NCI-H1930 (cell line): ENCODE results near the gene DENND2A.

Source experiments
- DNase-seq, 2 experiments: peaks; one replicate each; lab custom pipeline; 2025; lab: John Stamatoyannopoulos, UW

Gene DENND2A

DNA sequence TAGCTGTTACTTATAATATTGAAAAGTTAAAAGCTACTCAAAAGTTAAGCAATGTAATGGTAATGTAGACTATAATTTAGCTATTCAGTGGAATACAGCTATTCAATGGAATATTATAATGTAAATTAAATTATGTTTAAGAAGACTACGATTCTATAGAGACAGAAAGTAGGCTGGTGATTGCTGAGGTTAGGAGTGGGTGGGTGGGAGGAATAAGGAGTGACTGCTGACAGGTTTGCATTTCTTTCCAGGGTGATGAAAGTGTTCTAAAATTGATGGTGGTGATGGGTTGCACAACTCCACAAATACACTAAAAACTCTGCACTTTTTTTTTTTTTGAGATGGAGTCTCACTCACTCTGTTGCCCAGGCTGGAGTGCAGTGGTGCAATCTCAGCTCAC is 21.4 kb downstream of the DENND2A start:
- DNase-seq: no peak

- no peak for DNase-seq
Observed at GRCh38 chr7:140618306-140618705, 22.3 kb downstream of the DENND2A start.

GRCh38 chr7:140617081-140617480 is 23.5 kb downstream of the DENND2A start:
- no peak for DNase-seq

- no peak for DNase-seq
Observed at GRCh38 chr7:140616328-140616727, 24.3 kb downstream of the DENND2A start.

DNA sequence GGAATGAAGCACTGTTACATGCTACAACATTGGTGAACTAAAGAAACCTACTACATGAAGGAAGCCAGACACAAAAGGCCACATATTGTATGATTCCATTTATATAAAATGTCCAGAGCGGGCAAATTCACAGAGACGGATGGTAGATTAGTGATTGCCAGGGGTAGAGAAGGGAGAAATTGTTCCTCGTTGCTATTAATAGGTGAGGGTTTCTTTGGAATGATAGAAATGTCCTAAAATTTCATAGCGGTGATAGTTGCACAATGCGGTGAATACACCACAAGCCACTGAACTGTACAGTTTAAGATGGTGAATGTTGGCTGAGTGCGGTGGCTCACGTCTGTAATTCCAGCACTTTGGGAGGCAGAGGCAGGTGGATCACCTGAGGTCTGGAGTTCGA is 29.0 kb downstream of the DENND2A start:
- DNase-seq: no peak

DNA sequence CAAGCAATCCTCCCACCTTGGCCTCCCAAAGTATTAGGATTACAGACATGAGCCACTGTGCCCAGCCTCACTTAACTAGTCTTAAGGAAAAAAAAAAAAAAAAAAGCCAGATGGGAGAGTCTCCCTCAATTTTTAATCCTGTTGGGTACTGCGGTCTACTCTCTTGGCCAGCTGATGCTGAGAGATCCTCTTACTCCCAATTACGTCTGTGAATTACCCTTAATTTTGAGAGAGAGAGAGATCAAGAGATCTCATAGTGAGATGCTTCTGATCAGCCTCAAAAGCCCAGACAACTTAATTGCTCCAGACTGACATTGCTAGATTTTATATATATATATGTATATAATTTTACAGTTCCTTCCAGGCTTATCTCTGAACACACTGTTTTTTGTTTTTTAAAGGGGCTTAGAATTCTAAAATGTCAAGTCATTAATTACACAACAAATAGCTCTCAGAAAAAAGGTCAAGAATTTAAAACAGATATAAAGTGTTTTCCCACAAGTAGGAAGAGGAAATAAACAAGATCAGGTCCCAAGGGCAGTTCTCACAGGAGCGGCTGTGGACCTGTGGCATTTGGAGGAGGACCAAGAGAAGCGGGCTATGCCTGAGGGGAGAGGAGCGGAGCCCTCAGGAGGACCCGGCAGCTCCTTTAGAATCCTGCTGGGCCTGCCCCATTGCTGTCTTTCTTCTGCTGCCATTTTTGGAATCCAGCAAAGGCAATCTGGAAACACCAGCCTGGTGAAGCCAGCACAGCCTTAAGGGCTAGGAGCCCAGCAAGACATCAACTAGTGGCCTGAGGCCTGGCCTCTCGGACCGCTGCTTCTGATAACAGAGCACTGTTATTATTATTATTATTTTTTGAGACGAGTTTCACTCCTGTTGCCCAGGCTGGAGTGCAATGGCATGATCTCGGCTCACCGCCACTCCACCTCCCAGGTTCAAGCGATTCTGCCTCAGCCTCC is 30.1 kb downstream of the DENND2A start:
- no peak for DNase-seq

GRCh38 chr7:140609646-140610045 is 31.0 kb downstream of the DENND2A start:
- DNase-seq: no peak

GRCh38 chr7:140607441-140607989 is 33.1 kb downstream of the DENND2A start:
- DNase-seq: no peak

GRCh38 chr7:140605337-140605736 is 35.3 kb downstream of the DENND2A start:
- no peak for DNase-seq

GRCh38 chr7:140604760-140605159 is 35.9 kb downstream of the DENND2A start:
- no peak for DNase-seq

GRCh38 chr7:140604076-140604475 is 36.5 kb downstream of the DENND2A start:
- DNase-seq: no peak

DNA sequence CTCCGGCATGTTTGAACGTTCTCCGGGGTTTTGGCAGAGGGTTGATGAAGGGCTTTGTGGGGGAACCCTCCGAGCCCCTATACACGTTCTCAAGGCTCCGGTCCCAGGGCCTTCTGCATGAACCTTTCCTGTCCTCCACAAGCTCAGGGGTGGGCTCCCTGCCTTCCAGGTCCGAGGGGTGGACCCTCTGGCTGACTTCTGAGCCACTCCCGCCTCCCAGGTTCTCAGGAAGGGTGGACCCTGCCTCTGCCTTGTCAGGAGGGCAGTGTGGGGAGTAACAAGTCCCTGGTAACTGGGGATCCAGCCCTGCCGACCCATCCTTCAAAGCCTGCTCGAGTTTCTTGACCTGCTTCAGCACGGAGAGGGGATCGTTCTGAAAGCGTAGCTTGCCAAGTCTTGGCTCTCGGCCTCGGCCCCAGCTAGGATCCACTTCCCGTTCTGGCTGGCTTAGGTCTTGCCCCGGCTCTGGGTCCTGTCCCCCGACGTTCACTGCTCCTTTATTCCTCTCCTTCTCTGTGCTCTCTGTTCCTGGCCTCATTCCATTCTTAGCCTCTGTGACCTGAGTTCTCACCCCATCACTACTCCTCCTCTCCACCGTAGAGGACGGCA is 38.9 kb downstream of the DENND2A start:
- DNase-seq: no peak

DNA sequence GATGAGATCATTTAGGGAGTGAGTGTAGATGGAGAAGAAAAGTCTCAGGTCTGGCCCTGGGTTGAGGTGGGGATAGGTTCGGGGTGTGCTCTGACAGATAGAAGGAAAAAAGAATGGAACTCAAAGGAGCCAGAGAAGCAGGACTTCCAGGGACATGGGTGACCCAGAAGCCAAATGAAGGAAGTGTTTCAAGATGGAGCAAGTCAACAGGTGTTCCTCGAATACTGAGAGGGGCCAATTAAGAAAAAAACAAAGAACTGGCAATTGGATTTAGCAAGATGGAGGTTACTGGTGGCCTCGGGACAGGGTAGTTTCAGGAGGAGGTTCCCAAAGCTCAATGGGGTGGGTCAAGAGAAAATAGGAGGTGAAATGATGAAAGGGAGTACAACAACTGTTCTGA is 40.3 kb downstream of the DENND2A start:
- DNase-seq: no peak

DNA sequence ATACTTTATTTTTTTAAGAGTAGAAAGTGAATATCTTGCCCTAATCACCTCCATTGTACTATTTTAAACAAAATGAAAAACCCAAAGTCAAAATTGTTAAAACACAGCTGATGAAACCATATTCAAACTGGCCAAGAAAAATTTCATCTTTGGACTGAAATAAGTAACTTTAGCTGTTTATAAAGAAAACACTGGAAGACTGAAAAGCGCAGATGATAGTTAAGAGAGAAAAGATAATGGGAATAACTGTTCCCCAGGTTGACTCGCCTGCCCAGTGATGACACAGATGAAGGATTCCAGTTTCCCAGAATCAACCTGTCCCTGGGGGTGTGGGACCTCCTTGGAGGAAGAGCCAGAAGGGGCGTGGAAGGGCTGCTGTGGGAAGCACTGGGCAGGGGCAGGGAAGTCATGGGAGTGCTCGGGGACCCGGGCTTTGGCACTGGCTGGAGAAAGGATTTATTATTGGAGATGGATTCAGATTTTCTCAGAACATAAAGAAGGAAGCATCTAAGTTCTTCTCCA is 43.1 kb downstream of the DENND2A start:
- no peak for DNase-seq

DNA sequence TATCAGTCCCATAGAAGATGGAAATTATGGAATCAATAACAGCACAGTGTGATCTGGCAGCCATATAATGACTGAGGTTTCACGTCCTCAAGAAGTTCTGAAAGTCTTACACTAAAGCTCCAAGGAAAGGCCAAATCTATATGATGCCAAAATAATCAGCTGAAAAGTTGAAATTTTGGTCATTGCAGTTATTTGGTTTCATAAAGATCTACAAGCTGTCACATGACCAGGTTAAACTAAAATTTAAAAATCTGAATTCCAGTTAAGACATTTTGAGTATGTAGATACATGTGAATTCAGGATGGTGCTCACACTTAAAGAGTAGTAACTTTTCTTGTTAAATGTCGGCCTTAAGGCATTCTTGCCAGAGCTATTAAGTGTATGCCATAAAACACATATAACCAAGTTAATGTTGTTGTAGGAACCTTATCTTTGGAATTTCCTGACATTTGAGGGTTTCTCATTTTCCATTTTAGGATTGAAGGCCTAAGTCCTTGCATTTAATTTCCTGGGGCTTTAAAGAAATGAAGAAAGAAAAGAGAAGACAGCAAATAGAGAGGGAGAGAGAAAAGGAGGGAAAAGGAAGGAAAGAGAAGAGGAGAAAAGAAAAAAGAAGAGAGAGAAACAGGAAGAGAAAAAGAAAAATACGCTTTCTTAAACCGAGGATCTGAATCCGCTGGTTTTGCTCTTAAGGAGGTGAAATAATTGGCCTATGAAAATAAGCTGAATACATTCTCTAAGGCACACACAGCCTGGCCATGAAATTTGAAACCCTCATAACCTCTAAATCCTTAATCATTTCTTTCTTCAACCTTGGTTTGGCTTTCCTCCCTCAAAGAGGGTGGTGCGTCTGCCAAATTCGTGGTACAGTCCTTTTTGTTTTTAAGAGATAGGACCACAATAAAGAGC is 43.8 kb downstream of the DENND2A start:
- DNase-seq: no peak

DNA sequence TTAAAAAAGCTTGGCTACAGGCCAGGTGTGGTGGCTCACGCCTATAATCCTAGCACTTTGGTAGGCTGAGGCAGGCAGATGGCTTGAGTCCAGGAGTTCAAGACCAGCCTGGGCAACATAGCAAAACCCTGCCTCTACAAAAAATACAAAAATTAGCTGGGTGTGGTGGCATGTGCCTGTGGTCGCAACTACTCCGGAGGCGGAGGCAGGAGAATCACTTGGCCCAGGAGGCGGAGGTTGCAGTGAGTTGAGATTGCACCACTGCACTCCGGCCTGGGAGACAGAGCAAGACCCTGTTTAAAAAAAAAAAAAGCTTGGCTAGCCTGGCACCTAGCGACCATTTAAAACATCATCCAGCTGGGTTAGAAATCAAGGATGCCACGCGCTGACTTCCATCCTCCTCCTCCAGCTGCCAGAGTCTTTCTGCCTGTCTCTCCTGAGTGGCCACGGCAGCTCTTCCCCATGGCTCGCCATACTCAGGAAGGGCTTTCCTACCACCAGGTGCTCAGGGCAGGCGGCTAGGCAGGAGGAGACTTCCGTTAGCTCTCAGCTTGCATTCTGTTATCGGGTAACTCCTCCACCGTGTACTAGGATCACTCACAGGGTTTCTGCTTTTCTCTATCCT is 45.0 kb downstream of the DENND2A start:
- no peak for DNase-seq

DNA sequence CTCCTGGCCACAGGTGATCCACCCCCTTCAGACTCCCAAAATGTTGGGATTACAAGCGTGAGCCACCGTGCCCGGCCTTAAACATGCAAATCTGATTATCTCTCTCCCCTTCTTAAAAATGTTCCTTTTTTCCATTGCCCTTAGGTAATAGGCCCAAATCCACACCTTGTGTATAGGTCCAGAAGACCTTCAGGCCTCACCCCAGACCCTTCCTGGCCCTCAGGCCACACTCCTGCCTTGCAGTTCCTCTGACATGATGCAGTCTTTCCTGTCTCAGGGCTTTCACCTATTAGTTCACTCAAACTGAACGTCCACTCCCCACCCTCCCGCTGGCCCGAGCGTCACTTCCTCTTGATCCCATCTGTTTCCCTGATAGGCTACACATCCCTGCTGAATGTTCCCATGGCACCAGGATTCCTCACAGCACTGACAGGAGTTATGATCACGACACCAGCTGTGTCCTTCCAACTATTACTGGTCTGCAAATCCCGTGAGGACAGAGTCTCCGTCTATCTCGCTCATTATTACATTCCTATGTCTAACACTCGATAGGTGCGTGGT is 46.4 kb downstream of the DENND2A start:
- no peak for DNase-seq

- DNase-seq: no peak
Observed at GRCh38 chr7:140593672-140593982, 47.0 kb downstream of the DENND2A start.

GRCh38 chr7:140592964-140593671 is 47.5 kb downstream of the DENND2A start:
- DNase-seq: no peak

DNA sequence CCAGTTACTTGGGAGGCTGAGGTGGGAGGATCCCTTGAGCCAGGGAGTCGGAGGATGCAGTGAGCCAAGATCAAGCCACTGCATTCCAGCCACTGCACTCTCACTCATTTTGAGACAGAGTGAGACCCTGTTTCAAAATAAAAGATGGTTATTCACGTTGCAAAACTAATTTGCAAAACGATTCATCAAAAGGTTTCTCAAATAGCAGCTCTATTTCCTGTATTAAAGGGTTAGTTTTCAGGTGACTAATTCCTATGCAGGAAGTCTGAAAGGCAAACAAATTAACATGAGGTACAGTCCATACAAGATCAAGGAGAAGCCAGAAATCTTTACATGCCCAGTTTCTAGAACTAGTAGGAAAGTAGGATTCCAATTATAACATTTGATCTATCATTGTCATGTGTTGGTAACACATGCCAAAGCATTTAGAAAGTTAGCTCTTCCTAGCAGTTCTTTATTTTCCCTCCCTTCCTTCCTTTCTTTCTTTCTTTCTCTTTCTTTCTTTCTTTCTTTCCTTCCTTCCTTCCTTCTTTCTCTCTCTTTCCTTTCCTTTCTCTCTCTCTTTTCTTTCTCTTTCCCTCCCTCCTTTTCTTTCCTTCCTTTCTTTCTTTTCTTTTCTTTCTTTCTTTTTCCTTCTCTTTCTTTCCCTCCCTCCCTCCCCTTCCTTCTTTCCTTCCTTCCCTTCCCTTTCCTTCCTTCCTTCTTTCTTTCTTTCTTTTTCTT is 49.3 kb downstream of the DENND2A start:
- no peak for DNase-seq
